NCI-H1048 (cell line): ENCODE results near the gene ZNF366.

Experiments used
- DNase-seq: peaks from one replicate; lab custom pipeline; 2025; lab: John Stamatoyannopoulos, UW

ZNF366 gene

GRCh38 chr5:72465066-72465465, 42.1 kb downstream of the ZNF366 start:
- no peak for DNase-seq

GRCh38 chr5:72464071-72464470, 43.1 kb downstream of the ZNF366 start:
- no peak for DNase-seq

GRCh38 chr5:72463449-72464052, 43.7 kb downstream of the ZNF366 start:
- DNase-seq = no peak

GRCh38 chr5:72460413-72460812, 46.8 kb downstream of the ZNF366 start:
- DNase-seq = no peak

GRCh38 chr5:72459913-72460312, 47.3 kb downstream of the ZNF366 start:
- no peak for DNase-seq

GRCh38 chr5:72459089-72459661, 48.0 kb downstream of the ZNF366 start:
- no peak for DNase-seq

GRCh38 chr5:72458407-72458806, 48.8 kb downstream of the ZNF366 start:
- no peak for DNase-seq

GRCh38 chr5:72457491-72457890, 49.7 kb downstream of the ZNF366 start:
- DNase-seq = no peak

- no peak for DNase-seq
These were observed 50.7 kb downstream of the ZNF366 start for GRCh38 chr5:72456391-72457074.

GRCh38 chr5:72455476-72455875, 51.7 kb downstream of the ZNF366 start:
- DNase-seq = no peak

- DNase-seq = no peak
These were observed 52.2 kb downstream of the ZNF366 start for GRCh38 chr5:72454996-72455395.

GRCh38 chr5:72453246-72453775, 53.9 kb downstream of the ZNF366 start:
- DNase-seq = no peak

GRCh38 chr5:72452515-72453245, 54.5 kb downstream of the ZNF366 start:
- no peak for DNase-seq

- DNase-seq = no peak
These were observed 55.3 kb downstream of the ZNF366 start for GRCh38 chr5:72451741-72452505.

- DNase-seq = no peak
These were observed 58.8 kb downstream of the ZNF366 start for GRCh38 chr5:72448368-72448767.

GRCh38 chr5:72447751-72448150, 59.5 kb downstream of the ZNF366 start:
- no peak for DNase-seq

- DNase-seq = no peak
These were observed 61.2 kb downstream of the ZNF366 start for GRCh38 chr5:72445969-72446368.

- no peak for DNase-seq
These were observed 63.3 kb downstream of the ZNF366 start for GRCh38 chr5:72443883-72444282.

GRCh38 chr5:72441862-72442540, 65.2 kb downstream of the ZNF366 start:
- no peak for DNase-seq

GRCh38 chr5:72441094-72441723, 66.0 kb downstream of the ZNF366 start:
- no peak for DNase-seq

- DNase-seq = no peak
These were observed 67.0 kb downstream of the ZNF366 start for GRCh38 chr5:72440207-72440638.
